22Rv1 (cell line): ENCODE data around the gene CPNE9.

ENCODE experiments used
- ZFX ChIP-seq: fragments of 450-650 bp; IDR thresholded peaks from 2 replicates; pipeline ENCODE4 v1.6.1; 2017; ENCODE audit warnings: antibody characterized with exemption, borderline replicate concordance
- TF ChIP-seq, protein P1 (sequence below): fragments of 450-650 bp; IDR thresholded peaks from 2 replicates; pipeline ENCODE4 v1.5.1; 2017; ENCODE audit warnings: mild to moderate bottlenecking

DNA sequence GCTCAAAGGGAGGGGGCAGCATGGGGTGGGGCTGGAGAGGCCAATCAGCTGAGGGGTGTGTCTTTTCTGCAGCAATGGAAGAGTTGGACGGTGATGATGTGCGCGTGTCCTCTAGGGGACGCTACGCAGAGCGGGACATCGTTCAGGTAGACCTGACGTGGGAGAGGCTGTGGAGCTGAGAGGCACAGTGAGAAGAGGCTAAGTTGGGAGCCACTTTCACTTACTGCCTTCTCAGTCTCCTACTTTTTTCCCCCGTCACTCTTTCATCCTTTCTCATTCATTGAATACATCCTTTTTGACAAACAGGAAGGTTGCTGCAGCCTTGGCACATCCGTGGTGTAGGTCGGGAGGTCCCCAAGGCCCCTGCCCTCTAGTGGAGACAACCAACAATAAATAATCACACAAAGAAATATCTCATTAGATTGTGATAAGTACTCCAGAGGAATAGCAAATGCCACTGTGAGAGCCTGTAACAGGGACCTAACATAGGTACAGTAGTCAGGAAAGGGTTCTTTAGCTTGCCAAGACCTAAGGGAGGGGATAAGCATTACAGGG, 23.5 kb downstream of the CPNE9 start:
- TF ChIP-seq, protein P1, sequence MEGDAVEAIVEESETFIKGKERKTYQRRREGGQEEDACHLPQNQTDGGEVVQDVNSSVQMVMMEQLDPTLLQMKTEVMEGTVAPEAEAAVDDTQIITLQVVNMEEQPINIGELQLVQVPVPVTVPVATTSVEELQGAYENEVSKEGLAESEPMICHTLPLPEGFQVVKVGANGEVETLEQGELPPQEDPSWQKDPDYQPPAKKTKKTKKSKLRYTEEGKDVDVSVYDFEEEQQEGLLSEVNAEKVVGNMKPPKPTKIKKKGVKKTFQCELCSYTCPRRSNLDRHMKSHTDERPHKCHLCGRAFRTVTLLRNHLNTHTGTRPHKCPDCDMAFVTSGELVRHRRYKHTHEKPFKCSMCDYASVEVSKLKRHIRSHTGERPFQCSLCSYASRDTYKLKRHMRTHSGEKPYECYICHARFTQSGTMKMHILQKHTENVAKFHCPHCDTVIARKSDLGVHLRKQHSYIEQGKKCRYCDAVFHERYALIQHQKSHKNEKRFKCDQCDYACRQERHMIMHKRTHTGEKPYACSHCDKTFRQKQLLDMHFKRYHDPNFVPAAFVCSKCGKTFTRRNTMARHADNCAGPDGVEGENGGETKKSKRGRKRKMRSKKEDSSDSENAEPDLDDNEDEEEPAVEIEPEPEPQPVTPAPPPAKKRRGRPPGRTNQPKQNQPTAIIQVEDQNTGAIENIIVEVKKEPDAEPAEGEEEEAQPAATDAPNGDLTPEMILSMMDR = peak; percentile 78
- no peak for TF ChIP-seq ZFX
